SH-SY5Y (cell line): ENCODE results near the gene NLRP5.

Experiments
- GATA2 ChIP-seq: IDR thresholded peaks from 2 replicates; pipeline ENCODE4 v1.6.1; 2011; ENCODE audit warnings: mild to moderate bottlenecking, low read depth, low read length
- GATA3 ChIP-seq: IDR thresholded peaks from 2 replicates; pipeline ENCODE4 v1.6.1; 2011; ENCODE audit warnings: low read depth, mild to moderate bottlenecking, low read length, moderate library complexity

DNA sequence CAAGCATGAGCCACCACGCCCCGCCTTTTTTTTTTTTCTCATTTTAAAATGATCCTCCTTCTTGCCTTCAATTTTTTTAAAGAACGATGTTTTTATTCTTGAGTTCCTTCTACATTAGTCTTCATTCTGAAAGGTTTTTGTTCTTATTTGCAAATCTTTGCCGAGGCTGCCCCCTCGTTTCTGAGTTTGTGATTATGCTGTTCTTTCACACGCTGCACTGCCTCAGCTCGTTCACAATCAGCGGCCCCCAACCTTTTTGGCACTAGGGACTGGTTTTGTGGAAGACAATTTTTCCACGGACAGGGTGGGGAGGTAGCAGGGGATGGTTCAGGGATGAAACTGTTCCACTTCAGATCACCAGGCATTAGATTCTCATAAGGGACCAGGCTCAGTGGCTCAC lies 107.9 kb downstream of the NLRP5 start:
- no peak for TF ChIP-seq GATA2
- no peak for TF ChIP-seq GATA3
